GM21786 (cell line): ENCODE data around the gene TJP1.
"Not testable (repeated sequence)": the region's sequence is repeated elsewhere in the genome, so short reads cannot be mapped to it uniquely, and the experiment has no call there.

Experiments used
- ATAC-seq: cut with Tn5 transposase; IDR thresholded peaks from one replicate; pipeline ENCODE4 v1.9.1; 2021; ENCODE audit not compliant: unreplicated experiment

Gene TJP1

DNA sequence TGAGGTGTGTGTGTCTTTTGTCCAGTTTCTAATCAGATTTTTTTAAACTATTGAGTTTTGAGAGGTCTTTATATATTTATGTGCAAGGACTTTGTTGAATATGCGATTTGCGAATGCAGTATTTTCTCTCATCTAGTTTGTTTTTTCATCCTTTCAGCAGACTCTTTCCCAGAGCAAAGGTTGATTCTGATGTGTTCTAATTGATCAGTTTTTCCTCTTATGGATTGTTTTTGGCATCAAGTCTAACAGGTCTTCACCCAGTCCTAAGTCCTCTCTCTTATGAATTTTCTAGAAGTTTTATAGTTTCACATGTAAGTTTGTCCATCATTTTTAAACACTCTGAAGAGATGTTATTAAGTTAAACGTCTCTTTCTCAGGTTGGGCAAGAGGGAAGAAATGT lies 17.8 kb upstream of the TJP1 start:
- ATAC-seq: no peak

DNA sequence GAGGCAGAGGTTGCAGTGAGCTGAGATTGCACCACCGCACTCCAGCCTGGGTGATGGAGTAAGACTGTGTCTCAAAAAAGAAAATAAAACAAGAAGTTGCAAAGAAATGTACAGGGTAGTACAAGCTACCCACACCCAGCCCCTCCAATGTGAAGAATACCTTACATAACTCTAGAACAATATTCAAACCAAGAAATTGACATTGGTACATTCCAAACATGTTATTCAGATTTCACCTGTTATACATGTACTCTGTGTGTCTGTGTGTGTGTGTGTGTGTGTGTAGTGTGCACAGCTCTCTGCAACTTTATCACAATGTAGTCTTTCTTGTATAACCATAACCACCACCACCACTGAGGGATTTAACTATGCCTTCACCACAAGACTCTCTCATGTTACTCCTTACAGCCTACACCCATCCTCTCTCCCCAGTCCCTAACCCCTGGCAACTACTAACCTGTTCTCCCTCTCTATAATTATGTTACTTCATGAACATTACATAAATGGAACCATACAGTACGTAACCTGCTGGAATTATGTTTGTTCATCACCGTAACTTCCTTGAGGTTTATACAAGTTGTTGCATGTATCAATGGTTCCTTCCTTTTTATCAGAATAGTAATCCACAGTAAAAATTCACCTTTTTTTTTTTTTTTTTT lies 16.2 kb upstream of the TJP1 start:
- ATAC-seq: no peak

DNA sequence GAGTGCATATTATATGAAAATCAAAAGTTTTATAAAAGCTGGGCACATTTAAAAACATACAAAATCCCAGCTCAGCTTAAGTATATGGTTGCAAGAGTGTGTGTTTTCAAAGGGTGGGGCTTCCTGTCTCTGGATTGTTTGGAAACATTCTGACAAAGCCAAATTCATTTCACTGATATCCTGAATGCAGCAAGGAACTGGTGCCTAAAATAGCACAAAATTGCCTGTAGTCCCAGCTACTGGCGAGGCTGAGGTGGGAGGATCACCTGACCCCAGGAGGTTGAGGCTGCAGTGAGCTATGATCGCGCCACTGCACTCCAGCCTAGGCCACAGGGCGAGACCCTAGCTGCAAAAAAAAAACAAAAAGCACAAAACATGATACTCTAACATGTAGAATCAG lies 13.0 kb upstream of the TJP1 start:
- no peak for ATAC-seq

DNA sequence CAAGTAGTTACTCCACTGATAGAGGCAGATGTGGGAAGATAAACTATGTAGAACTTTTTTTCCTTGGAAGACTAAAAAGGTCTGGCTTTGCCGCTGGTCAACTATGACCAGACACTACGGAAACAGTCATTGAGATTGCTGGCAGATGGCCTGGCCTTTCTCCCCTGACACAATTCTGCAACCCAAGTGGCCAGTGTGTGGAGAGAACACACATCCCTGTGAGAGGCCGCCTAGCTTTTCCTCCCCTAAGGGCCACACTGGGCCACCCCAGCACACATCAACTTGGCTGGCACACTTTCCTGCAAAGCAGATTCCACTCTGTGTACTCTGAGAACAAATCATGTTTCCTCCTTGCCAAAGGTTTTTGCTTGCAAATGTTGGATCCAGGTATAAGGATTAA lies 10.4 kb upstream of the TJP1 start:
- no peak for ATAC-seq

DNA sequence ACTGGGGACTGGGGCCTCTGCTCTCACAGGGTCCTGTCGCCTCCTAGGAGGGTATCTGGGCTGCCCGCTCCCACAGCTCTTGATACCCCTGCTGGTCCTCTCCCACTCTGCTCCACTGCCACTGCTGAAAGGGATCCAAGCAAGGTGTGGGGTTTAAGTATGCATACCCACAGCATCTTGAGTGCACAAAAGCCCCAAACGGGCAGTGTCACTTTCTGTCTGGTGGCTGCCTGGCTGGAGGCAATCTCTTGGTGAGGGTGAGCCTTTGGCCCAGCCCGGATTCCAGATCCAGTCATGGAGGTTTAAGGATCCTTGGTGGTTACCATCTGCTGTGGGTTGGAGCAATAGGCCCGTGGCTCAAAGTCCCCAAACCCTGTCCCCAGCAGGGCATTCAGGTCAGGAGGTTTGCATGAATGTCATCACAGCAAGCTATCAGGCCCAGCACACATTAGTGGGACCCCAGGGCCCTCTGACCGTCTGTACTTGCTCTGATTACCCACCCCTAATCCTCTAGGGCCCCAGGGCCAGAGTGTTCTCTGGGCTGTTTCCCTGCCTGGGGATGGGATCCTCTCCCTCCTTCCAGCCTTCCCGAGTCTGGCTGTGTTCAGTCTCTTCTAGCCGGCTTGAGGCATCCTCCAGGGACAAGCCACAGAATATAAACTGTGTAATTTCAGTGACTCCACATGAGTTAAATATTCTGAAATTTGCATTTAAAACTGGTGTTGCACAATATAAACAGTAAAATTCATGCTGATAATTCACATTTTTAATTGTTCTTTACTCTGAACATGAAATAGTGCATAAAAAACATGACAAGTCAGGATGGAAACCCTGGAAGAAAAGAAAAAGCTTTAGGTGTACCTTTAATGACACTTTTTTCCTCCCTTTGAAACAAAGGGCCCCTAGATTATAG lies 4.9 kb upstream of the TJP1 start:
- ATAC-seq: no peak

DNA sequence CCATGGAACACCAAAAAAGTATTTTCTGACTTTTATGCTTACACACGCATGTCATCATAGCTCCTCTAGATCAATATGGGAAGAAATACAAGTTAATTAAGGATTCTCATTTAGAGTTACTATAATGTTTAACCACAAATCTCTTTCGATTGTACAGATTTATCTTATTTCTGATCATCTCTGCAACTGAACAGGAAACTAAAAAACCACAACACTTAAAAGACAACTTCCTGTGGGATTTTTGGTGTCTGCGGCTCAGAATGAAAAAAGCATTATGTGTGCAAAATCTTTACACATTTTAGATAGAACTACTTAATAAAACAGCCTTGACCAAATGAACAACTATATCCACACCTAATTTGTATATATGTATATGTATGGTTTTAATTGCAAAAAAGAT lies 3.0 kb upstream of the TJP1 start:
- peak; percentile 39 for ATAC-seq

DNA sequence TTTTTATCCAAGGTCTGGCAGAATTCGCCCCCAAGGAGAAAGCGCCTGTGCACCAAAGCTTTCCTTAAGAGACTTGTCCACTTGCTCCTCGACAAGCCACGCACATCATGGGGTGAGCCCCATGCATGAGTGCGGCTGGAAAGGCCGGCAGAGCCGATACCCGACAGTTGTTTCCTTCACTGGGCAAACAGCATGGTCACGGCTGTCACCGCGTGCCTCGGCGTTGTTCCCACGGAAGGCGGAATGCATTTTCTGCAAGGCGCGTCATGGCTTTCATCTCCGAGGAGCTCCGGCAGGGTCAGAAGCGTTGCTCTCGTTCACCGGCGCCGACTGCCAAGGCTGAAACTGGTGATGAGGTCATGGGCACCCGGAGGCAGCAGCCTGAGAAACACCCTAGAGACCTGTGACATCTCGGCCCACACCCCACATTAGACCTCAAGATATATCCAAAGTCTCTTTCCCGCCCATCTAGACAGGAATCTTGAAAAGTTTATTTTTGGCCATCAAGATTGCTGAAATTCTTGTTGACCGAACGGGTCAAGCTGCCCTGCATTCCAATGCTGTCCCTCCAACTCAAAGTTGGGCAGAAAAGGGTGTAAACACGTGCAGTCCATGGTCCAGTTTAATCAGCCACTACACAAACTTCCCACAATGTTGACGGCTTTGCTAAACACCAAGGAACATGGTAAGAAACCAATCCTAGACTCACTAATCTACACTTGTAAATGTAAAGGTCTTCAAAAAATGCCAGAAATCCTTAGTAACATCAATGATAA lies 604 bp upstream of the TJP1 start:
- no peak for ATAC-seq

DNA sequence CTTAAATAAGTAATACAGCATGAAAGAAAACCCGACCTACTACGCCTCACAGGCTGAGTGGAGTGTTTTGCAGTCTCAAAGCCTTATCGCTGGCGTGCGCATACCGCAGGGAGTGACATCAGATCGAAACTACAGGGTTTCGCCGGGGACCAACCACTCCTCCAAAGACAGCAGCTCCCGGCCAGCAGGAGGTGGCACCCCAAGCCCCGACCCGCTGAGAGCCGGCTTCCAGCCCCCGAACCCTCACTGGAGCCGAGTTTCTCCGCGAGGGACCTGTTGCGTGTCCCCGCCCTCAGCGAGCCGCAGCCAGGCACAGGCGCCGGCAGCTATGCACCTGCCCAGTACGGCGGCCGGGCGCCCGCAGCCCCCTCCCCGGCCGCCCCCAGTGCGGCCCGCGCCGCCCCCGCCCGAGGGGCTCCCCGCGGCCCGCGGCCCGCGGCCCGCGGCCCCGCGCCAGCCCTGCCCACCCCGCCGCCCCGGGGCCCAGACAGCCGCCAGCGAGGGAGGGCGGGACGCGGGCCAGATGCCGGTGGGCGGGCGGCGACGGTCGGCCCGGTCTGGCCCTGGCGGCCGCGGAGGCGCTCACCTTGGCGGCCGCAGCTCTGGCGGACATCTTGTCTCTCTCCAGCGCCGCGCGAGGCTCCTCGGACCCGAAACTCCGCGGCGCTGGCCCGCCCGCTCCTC lies 710 bp downstream of the TJP1 start:
- peak; percentile 73 for ATAC-seq

DNA sequence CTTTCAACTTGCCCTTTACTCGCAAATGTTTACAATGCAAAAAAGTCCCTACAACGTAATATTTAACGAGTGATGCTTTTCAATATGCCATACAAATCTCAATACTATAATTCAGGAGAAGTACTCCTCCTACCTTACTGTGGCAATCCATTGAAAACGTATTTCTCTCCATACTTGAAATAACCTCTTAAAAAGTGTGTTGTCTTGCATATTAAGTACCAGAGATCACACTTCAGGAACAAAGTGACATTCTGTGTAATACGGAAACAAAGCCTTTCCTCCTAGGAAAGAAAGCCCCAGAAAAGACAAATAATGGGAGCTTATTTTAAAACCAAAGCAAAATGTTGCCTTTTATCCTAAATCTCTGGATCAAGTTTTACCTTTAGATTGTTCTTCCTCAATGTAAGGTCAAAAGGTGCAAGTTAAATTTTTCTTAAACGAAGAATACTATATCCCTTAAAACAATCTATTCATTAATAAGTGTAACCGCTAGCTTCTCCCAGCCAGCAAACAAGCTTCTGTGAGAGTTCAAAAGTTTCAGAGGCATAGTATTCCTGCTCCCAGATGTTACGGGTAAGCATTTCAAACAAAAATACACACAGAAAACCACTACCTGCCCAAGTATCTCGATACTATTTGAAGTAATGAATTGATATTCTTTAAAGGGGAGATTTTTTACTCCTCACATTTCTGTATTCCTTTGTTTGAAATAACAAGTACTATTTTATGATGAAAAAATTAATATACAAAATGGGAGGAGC lies 1.7 kb downstream of the TJP1 start:
- no peak for ATAC-seq

DNA sequence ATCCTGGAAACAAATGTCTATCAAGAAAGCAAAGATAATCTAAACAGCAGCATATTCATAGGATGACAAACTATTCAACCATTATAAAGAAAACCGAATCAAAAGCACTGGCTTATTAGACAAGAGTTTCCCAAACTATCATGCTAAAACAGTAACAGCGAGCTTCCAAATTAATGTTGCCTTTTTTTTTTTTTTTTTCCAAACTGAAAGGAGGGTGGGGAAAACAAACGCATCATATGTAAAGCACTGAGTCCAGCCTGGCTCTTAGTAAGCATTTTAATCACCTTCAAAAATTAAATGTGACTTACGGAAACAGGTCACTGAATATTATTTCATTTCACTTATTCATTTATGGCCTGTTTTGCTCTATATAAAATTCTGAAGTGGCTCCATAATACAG lies 2.3 kb downstream of the TJP1 start:
- no peak for ATAC-seq

DNA sequence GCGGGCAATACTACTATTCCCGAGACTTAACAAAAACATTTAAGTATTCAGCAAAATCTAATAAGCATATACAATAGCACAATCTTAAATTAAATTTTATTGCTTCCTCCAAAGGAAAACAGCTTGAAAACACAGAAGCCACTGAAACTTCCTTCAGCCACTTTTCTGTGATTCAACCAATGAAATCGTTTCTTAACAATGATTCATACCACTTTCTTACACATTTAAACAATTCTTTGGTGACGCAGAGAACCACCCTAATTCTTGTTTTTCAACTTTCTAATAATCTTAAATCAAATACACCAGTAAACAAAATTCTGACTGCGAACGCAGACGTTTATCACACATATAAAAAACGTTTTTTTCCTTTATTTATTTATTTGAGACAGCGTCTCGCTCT lies 4.1 kb downstream of the TJP1 start:
- no peak for ATAC-seq

DNA sequence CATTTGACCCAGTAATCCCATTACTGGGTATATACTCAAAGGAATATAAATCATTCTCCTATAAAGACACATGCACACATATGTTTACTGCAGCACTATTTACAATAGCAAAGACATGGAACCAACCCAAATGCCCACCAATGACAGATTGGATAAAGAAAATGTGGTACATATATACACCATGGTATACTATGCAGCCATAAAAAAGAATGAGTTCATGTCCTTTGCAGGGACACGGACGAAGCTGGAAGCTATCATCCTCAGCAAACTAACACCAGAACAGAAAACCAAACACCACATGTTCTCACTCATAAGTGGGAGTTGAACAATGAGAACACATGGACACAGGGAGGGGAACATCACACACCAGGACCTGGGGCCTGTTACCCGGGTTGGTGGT lies 4.8 kb downstream of the TJP1 start:
- not testable (repeated sequence) for ATAC-seq

DNA sequence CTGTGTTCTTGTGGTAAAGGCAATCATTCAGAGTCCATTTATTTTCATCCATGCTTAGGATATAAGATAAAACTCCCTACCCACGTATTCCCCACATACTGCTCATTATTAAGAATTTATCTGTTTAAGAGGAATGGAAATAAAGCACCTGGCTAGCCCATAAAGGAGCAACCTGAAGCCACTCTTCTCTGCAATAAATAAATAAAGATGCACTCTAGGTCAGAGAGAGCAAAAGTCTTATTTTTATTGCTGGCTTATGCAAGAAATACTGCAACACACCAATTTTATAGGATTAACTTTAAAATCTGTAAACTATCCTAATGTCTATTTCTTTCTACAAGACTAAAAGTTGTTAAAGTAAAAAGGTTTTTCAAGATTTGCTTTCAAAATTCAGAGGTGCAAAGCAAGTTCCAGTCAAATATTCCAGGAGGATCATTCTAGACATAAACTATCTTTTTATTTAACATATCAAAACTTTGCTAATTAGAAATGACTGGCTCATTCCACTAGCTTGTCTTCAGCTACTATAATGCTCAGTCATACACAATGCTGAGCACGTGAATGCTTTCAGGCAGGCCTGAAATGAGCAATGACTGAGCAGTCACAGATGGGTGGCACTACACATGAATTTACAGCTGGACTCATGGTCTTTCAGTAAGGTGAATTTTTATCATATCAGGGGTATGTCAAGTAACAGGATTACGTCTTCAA lies 7.1 kb downstream of the TJP1 start:
- no peak for ATAC-seq

DNA sequence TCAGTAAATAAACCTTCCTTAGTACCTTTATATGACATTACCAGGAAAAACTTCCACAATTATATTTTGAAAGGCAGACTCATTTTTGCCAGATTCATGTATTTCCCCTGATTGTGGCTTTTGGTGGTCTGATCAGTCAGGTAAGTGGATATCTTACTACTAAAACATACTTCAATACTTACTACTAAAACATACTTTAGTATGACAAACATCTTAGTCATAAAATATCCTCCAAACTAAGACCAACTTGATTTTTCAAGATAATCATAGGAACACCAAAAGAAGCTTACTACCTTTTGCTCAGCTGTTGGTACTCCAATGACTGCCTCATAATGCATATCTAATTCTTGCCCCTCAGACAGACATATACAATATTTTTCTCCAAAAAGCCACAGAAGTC lies 9.3 kb downstream of the TJP1 start:
- ATAC-seq: no peak

DNA sequence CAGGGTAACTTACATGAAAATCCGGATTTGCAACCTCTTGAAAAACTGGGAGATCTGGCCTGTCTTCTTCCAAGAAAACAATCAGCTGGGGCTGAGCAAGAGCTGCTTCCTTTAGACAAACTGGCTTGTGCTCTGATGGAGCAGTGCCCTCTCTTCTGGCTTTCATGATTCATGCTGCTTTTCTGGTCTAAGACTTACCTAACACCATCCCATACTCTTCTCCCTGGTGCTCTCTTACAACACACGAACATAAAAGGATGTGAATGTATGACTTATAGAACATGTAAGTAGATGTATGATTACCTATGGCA lies 9.9 kb downstream of the TJP1 start:
- ATAC-seq: no peak

DNA sequence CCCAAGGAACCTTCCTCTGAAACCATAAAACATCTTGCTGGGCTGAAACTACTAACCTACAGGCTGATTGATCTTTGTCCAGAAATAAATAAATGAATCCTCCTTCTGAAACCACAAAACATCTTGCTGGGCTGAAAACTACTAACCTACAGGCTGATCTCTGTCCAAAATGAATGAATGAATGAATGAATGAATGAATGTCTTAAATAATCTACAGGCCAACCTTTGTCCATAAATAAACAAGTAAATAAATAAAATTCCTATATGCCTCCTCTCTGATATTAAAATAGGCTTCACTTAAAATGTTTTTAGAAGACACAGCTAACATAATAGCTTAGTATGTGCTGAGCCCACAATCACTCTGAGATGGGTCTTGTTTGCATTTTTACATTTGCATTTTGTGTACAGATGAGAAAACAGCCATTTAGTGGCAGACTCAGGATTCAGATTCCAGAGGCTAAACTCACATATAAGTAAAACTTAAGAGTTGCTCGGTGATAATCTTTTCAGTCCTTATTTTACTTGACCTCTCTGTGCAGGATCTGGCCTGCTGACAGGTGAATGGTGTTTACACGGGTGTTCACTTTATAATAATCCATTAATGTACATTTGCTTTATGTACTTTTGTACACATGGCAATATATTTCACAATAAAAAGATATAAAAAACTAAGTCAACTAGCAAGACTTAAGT lies 10.4 kb downstream of the TJP1 start:
- no peak for ATAC-seq

DNA sequence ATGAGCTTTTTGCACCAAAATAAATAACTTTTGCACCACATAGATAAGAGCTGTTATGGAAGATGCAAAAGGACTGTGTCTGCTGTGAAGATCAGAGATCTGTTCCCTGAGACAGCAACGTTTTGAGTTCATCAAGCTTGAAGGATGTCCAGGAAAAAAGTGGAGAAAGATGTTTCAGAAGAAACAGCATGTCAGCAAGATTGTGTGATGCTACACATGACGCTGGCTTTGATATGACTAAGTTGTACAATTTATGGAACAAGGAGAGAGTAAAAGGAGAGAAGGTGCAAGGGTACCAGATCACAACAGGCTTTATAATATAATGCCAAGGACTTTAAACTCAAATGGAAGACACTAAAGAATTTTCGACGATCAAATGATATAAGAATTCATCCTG lies 16.6 kb downstream of the TJP1 start:
- ATAC-seq: no peak

DNA sequence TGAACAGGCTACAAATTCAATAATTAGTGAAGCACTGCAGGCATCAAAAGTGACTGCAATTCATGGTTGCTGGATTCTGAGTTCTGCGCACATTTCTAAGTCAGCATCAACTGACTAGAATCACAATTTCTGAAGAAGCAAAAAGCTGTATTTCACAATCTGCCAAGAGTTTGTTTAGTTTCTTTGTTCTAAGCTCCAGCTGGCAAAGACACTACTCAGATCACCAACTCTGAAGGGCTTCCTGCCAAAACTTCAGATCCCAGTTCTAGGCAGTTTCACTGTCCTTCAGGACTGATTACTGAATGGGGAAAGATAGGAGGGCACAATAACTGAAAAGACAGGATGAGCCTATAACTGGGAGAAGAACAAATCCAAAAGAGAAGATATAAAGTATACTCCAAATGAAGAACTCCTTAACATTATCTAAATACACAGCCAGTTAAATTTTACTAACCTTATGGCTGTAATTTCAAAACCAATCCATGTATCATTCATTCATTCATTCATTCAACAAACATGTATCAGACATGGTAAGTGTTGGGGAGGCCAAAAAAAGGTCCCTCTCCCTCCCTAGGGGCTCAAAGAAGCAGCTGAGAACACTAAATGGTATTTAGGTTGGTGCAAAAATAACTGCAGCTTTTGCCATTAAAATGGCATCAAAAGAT lies 17.1 kb downstream of the TJP1 start:
- ATAC-seq: no peak

DNA sequence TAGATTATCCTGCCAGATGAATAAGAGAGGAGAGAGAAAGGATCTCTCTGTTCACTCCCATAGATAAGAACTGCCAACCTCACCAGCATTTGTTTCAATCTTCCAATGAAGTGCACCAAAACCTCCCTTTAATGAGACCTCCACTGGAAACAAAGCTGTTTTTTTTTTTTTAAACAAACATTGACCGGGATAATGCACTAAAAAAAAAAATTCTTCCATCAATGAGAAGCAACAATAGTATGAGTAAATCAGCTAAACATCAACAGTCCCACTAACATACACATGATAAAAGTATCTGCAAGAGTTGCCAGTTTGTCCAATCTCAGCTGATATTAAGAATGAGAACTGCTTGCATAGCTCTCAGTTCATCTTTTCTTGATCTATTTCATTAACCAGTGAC lies 19.9 kb downstream of the TJP1 start:
- ATAC-seq: no peak
